Measurements from ENCODE around the gene OPN3. TPM values are rescaled to one million over a fixed set of nuclear protein-coding genes. Genes with fewer than 3 reads are reported as not detected.

OPN3 gene
- total and polyA plus RNA-seq, 9 of the 15 experiments (the other 6 are each of a cell fraction or from before 2014, with no cell fraction given) = 4.2 to 34.6 (median 17.0) TPM

DNA sequence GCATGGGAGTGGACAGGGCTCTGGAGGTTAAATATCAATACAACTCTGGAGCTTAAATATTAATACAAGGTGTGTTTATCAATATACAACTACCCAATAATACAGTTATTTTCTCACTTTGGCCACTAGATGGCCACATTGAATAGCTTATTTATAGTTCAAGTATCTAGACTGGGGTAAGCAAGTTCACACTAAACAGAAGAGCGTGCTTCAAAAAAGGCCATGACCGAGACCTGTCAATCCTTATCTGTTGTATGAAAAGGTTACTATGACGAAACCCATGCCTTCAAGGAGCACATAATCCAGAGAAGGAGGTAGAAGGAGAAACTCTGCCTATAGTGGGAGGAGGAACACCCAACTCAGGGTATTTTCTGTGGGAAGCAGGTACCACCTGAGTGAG is 29.1 kb downstream of the OPN3 start (continued):
- TF ChIP-seq CEBPB (tag; IDR thresholded peaks at IDR 0.05) (peak; percentile 84), HMG20A (CRISPR knock-in tag; conservative IDR thresholded peaks at IDR 0.05) (no peak), POLR2AphosphoS2 (IDR thresholded peaks at IDR 0.05; ENCODE audit: low read length) (no peak), ZNF184 (CRISPR knock-in tag; IDR thresholded peaks at IDR 0.05) (no peak), HDAC2 (IDR thresholded peaks at IDR 0.05) (no peak), ZNF212 (CRISPR knock-in tag; IDR thresholded peaks at IDR 0.05) (no peak), PHF8 (IDR thresholded peaks at IDR 0.05; ENCODE audit: borderline replicate concordance, low read length) (no peak), SMARCB1 (IDR thresholded peaks at IDR 0.05; ENCODE audit: insufficient read length, low read depth) (no peak), PHB (CRISPR knock-in tag; IDR thresholded peaks at IDR 0.05) (no peak), NFIC (IDR thresholded peaks at IDR 0.05) (no peak), CHD4 (IDR thresholded peaks at IDR 0.05; ENCODE audit: insufficient read depth, insufficient replicate concordance, low read depth, low read length, poor library complexity, severe bottlenecking) (no peak), ZNF561 (CRISPR knock-in tag; conservative IDR thresholded peaks at IDR 0.05) (no peak), PHB2 (IDR thresholded peaks at IDR 0.05; ENCODE audit: low read depth) (no peak), ZNF436 (CRISPR knock-in tag; IDR thresholded peaks at IDR 0.05) (no peak), RAD51 (IDR thresholded peaks at IDR 0.05; ENCODE audit: borderline replicate concordance, low read depth) (no peak), NFE2L1 (tag; IDR thresholded peaks at IDR 0.05; ENCODE audit: borderline replicate concordance, low read depth) (no peak), ZNF778 (CRISPR knock-in tag; IDR thresholded peaks at IDR 0.05) (no peak)
- TF ChIP-seq, protein P1, sequence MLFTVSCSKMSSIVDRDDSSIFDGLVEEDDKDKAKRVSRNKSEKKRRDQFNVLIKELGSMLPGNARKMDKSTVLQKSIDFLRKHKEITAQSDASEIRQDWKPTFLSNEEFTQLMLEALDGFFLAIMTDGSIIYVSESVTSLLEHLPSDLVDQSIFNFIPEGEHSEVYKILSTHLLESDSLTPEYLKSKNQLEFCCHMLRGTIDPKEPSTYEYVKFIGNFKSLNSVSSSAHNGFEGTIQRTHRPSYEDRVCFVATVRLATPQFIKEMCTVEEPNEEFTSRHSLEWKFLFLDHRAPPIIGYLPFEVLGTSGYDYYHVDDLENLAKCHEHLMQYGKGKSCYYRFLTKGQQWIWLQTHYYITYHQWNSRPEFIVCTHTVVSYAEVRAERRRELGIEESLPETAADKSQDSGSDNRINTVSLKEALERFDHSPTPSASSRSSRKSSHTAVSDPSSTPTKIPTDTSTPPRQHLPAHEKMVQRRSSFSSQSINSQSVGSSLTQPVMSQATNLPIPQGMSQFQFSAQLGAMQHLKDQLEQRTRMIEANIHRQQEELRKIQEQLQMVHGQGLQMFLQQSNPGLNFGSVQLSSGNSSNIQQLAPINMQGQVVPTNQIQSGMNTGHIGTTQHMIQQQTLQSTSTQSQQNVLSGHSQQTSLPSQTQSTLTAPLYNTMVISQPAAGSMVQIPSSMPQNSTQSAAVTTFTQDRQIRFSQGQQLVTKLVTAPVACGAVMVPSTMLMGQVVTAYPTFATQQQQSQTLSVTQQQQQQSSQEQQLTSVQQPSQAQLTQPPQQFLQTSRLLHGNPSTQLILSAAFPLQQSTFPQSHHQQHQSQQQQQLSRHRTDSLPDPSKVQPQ (CRISPR knock-in tag; IDR thresholded peaks at IDR 0.05; ENCODE audit: borderline replicate concordance) = no peak
- TF ChIP-seq, protein P2, sequence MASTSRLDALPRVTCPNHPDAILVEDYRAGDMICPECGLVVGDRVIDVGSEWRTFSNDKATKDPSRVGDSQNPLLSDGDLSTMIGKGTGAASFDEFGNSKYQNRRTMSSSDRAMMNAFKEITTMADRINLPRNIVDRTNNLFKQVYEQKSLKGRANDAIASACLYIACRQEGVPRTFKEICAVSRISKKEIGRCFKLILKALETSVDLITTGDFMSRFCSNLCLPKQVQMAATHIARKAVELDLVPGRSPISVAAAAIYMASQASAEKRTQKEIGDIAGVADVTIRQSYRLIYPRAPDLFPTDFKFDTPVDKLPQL (IDR thresholded peaks at IDR 0.05; ENCODE audit: extremely low read depth, insufficient read length) = no peak
- TF ChIP-seq, protein P3, sequence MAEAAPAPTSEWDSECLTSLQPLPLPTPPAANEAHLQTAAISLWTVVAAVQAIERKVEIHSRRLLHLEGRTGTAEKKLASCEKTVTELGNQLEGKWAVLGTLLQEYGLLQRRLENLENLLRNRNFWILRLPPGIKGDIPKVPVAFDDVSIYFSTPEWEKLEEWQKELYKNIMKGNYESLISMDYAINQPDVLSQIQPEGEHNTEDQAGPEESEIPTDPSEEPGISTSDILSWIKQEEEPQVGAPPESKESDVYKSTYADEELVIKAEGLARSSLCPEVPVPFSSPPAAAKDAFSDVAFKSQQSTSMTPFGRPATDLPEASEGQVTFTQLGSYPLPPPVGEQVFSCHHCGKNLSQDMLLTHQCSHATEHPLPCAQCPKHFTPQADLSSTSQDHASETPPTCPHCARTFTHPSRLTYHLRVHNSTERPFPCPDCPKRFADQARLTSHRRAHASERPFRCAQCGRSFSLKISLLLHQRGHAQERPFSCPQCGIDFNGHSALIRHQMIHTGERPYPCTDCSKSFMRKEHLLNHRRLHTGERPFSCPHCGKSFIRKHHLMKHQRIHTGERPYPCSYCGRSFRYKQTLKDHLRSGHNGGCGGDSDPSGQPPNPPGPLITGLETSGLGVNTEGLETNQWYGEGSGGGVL (CRISPR knock-in tag; IDR thresholded peaks at IDR 0.05) = no peak
- TF ChIP-seq, protein P4, sequence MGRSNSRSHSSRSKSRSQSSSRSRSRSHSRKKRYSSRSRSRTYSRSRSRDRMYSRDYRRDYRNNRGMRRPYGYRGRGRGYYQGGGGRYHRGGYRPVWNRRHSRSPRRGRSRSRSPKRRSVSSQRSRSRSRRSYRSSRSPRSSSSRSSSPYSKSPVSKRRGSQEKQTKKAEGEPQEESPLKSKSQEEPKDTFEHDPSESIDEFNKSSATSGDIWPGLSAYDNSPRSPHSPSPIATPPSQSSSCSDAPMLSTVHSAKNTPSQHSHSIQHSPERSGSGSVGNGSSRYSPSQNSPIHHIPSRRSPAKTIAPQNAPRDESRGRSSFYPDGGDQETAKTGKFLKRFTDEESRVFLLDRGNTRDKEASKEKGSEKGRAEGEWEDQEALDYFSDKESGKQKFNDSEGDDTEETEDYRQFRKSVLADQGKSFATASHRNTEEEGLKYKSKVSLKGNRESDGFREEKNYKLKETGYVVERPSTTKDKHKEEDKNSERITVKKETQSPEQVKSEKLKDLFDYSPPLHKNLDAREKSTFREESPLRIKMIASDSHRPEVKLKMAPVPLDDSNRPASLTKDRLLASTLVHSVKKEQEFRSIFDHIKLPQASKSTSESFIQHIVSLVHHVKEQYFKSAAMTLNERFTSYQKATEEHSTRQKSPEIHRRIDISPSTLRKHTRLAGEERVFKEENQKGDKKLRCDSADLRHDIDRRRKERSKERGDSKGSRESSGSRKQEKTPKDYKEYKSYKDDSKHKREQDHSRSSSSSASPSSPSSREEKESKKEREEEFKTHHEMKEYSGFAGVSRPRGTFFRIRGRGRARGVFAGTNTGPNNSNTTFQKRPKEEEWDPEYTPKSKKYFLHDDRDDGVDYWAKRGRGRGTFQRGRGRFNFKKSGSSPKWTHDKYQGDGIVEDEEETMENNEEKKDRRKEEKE (IDR thresholded peaks at IDR 0.05; ENCODE audit: borderline replicate concordance in 1 of 2, control insufficient read depth in 1 of 2, low read depth in 2 of 2, low read length in 1 of 2) = no peak
